ENCODE data around the gene FRZB.

FRZB gene

GRCh38 chr2:182845794-182846417, 20.5 kb downstream of the FRZB start:
- in situ Hi-C loops (cut with MboI; ENCODE audit: low sequenced_read_pairs): no loop called here

- in situ Hi-C loops (cut with MboI; ENCODE audit: low sequenced_read_pairs): no loop called here
Observed at GRCh38 chr2:182836451-182836850, 30.0 kb downstream of the FRZB start.

- in situ Hi-C loops (cut with MboI; ENCODE audit: low sequenced_read_pairs): no loop called here
Observed at GRCh38 chr2:182834293-182834692, 32.1 kb downstream of the FRZB start.

GRCh38 chr2:182833084-182833854, 33.2 kb downstream of the FRZB start:
- in situ Hi-C loops (cut with MboI; ENCODE audit: low sequenced_read_pairs): no loop called here

GRCh38 chr2:182831921-182832320, 34.5 kb downstream of the FRZB start:
- in situ Hi-C loops (cut with MboI; ENCODE audit: low sequenced_read_pairs): no loop called here

- in situ Hi-C loops (cut with MboI; ENCODE audit: low sequenced_read_pairs): no loop called here
Observed at GRCh38 chr2:182831101-182831500, 35.3 kb downstream of the FRZB start.

GRCh38 chr2:182827182-182827879, 39.1 kb downstream of the FRZB start:
- in situ Hi-C loops (cut with MboI; ENCODE audit: low sequenced_read_pairs): no loop called here

- in situ Hi-C loops (cut with MboI; ENCODE audit: low sequenced_read_pairs): no loop called here
Observed at GRCh38 chr2:182826496-182826895, 39.9 kb downstream of the FRZB start.

GRCh38 chr2:182826064-182826463, 40.4 kb downstream of the FRZB start:
- in situ Hi-C loops (cut with MboI; ENCODE audit: low sequenced_read_pairs): no loop called here

GRCh38 chr2:182824767-182825158, 41.7 kb downstream of the FRZB start:
- in situ Hi-C loops (cut with MboI; ENCODE audit: low sequenced_read_pairs): no loop called here

GRCh38 chr2:182824056-182824766, 42.2 kb downstream of the FRZB start:
- in situ Hi-C loops (cut with MboI; ENCODE audit: low sequenced_read_pairs): no loop called here

GRCh38 chr2:182822733-182823132, 43.7 kb downstream of the FRZB start:
- in situ Hi-C loops (cut with MboI; ENCODE audit: low sequenced_read_pairs): no loop called here

- in situ Hi-C loops (cut with MboI; ENCODE audit: low sequenced_read_pairs): no loop called here
Observed at GRCh38 chr2:182821182-182821581, 45.3 kb downstream of the FRZB start.

- in situ Hi-C loops (cut with MboI; ENCODE audit: low sequenced_read_pairs): no loop called here
Observed at GRCh38 chr2:182819412-182819811, 47.0 kb downstream of the FRZB start.

- in situ Hi-C loops (cut with MboI; ENCODE audit: low sequenced_read_pairs): no loop called here
Observed at GRCh38 chr2:182818925-182819324, 47.5 kb downstream of the FRZB start.

GRCh38 chr2:182818501-182818900, 47.9 kb downstream of the FRZB start:
- in situ Hi-C loops (cut with MboI; ENCODE audit: low sequenced_read_pairs): no loop called here

GRCh38 chr2:182817558-182817957, 48.9 kb downstream of the FRZB start:
- in situ Hi-C loops (cut with MboI; ENCODE audit: low sequenced_read_pairs): no loop called here

GRCh38 chr2:182816866-182817265, 49.6 kb downstream of the FRZB start:
- in situ Hi-C loops (cut with MboI; ENCODE audit: low sequenced_read_pairs): no loop called here

- in situ Hi-C loops (cut with MboI; ENCODE audit: low sequenced_read_pairs): no loop called here
Observed at GRCh38 chr2:182814804-182815203, 51.6 kb downstream of the FRZB start.

GRCh38 chr2:182814380-182814779, 52.1 kb downstream of the FRZB start:
- in situ Hi-C loops (cut with MboI; ENCODE audit: low sequenced_read_pairs): no loop called here

GRCh38 chr2:182810087-182810486, 56.4 kb downstream of the FRZB start:
- in situ Hi-C loops (cut with MboI; ENCODE audit: low sequenced_read_pairs): no loop called here

Data from HL-60/S4 treated with phorbol 12-myristate 13-acetate at 8.2 ng/mL for 4 days and 3 days (cell line).